ENCODE data around the gene SMCO3.

SMCO3 gene

GRCh38 chr12:14795028-14795448 is 18.9 kb downstream of the SMCO3 start:
- POLR2A ChIA-PET: interaction anchor here (0.6 kb wide), 1 partner anchor 11 kb away, joined by 3 read pairs; no protein-coding TSS in a partner anchor
- DNase-seq: no peak

GRCh38 chr12:14785568-14785967 is 28.4 kb downstream of the SMCO3 start:
- CTCF ChIA-PET: interaction anchor here (1.0 to 1.5 kb wide), 3 partner anchors 9 to 15 kb away, joined by 3 to 11 read pairs (median 3); no protein-coding TSS in a partner anchor
- H3K36me3 ChIP-seq (ENCODE audit: control insufficient read depth in 4 of 4, insufficient read depth in 4 of 4, low read length in 3 of 4): peaks cover 22 to 55% (median 41%) of the 10 kb centered on the region in 4 experiments

More at GRCh38 chr12:14795028-14795448, 18.9 kb downstream of the SMCO3 start:
- no peak overlapping the region for H3K4me3 ChIP-seq (ENCODE audit: control insufficient read depth in 1 of 7, extremely low read depth in 1 of 7, insufficient read depth in 4 of 7, low read depth in 2 of 7, low read length in 6 of 7)
- H3K36me3 ChIP-seq (ENCODE audit: control insufficient read depth in 4 of 4, insufficient read depth in 4 of 4, low read length in 3 of 4): peaks cover 21 to 90% (median 53%) of the 10 kb centered on the region in 4 experiments
- WGBS (ENCODE audit: insufficient coverage): 95% methylated on average over 4 of the region's 4 CpGs
- CTCF ChIA-PET: interaction anchor here (1.2 kb wide), 1 partner anchor 21 kb away, joined by 3 read pairs; a partner anchor contains a TSS
- no peaks in the 10 kb centered on the region for H3K4me1 ChIP-seq (ENCODE audit: control extremely low read depth in 1 of 4, control insufficient read depth in 4 of 4, insufficient read depth in 4 of 4, low read length in 3 of 4)
- H3K27ac ChIP-seq (ENCODE audit: insufficient read depth in 1 of 2, low read depth in 1 of 2, low read length in 2 of 2, poor library complexity in 1 of 2, severe bottlenecking in 2 of 2): no peak overlapping the region
- H3K27me3 ChIP-seq (replicated peaks in 2 of 5; ENCODE audit: control insufficient read depth in 4 of 5, insufficient read depth in 5 of 5, low read length in 4 of 5): no peaks in the 10 kb centered on the region
- H3K9me3 ChIP-seq (ENCODE audit: control extremely low read depth in 1 of 5, control insufficient read depth in 4 of 5, insufficient read depth in 2 of 5, low read depth in 1 of 5, low read length in 4 of 5): no peaks in the 10 kb centered on the region

GRCh38 chr12:14784471-14784870 is 29.5 kb downstream of the SMCO3 start:
- Histone ChIP-seq H3K4me3 (ENCODE audit: control insufficient read depth in 1 of 7, extremely low read depth in 1 of 7, insufficient read depth in 4 of 7, low read depth in 2 of 7, low read length in 6 of 7) (no peak overlapping the region), H3K36me3 (ENCODE audit: control insufficient read depth in 4 of 4, insufficient read depth in 4 of 4, low read length in 3 of 4) (peaks cover 19 to 44% (median 32%) of the 10 kb centered on the region in 4 experiments), H3K27me3 (replicated peaks in 2 of 5; ENCODE audit: control insufficient read depth in 4 of 5, insufficient read depth in 5 of 5, low read length in 4 of 5) (no peaks in the 10 kb centered on the region), H3K4me1 (ENCODE audit: control extremely low read depth in 1 of 4, control insufficient read depth in 4 of 4, insufficient read depth in 4 of 4, low read length in 3 of 4) (peaks cover 0 to 5% (median 0%) of the 10 kb centered on the region in 4 experiments), H3K9me3 (ENCODE audit: control extremely low read depth in 1 of 5, control insufficient read depth in 4 of 5, insufficient read depth in 2 of 5, low read depth in 1 of 5, low read length in 4 of 5) (no peaks in the 10 kb centered on the region), H3K27ac (ENCODE audit: insufficient read depth in 1 of 2, low read depth in 1 of 2, low read length in 2 of 2, poor library complexity in 1 of 2, severe bottlenecking in 2 of 2) (no peak overlapping the region)
- ChIA-PET CTCF (interaction anchor here (1.2 to 2.4 kb wide), 6 partner anchors 8 to 18 kb away, joined by 3 to 11 read pairs (median 6); a partner anchor contains a TSS), POLR2A (interaction anchor here (0.7 to 1.4 kb wide), 4 partner anchors 10 to 99 kb away, joined by 3 read pairs; a partner anchor contains a TSS)
- WGBS (ENCODE audit: insufficient coverage): no CpG with 5 or more reads among the region's 2 CpGs
- no peak for DNase-seq

More at GRCh38 chr12:14785568-14785967, 28.4 kb downstream of the SMCO3 start:
- peaks cover 0 to 4% (median 0%) of the 10 kb centered on the region in 4 experiments for H3K4me1 ChIP-seq (ENCODE audit: control extremely low read depth in 1 of 4, control insufficient read depth in 4 of 4, insufficient read depth in 4 of 4, low read length in 3 of 4)
- no peaks in the 10 kb centered on the region for H3K9me3 ChIP-seq (ENCODE audit: control extremely low read depth in 1 of 5, control insufficient read depth in 4 of 5, insufficient read depth in 2 of 5, low read depth in 1 of 5, low read length in 4 of 5)
- H3K4me3 ChIP-seq (ENCODE audit: control insufficient read depth in 1 of 7, extremely low read depth in 1 of 7, insufficient read depth in 4 of 7, low read depth in 2 of 7, low read length in 6 of 7): no peak overlapping the region
- no peak for DNase-seq
- POLR2A ChIA-PET: no interaction called here
- H3K27ac ChIP-seq (ENCODE audit: insufficient read depth in 1 of 2, low read depth in 1 of 2, low read length in 2 of 2, poor library complexity in 1 of 2, severe bottlenecking in 2 of 2): no peak overlapping the region
- H3K27me3 ChIP-seq (replicated peaks in 2 of 5; ENCODE audit: control insufficient read depth in 4 of 5, insufficient read depth in 5 of 5, low read length in 4 of 5): no peaks in the 10 kb centered on the region
- WGBS (ENCODE audit: insufficient coverage): no CpG with 5 or more reads among the region's 3 CpGs

- Histone ChIP-seq H3K4me1 (ENCODE audit: control extremely low read depth in 1 of 4, control insufficient read depth in 4 of 4, insufficient read depth in 4 of 4, low read length in 3 of 4) (peaks cover 0 to 5% (median 0%) of the 10 kb centered on the region in 4 experiments), H3K27me3 (replicated peaks in 2 of 5; ENCODE audit: control insufficient read depth in 4 of 5, insufficient read depth in 5 of 5, low read length in 4 of 5) (no peaks in the 10 kb centered on the region), H3K9me3 (ENCODE audit: control extremely low read depth in 1 of 5, control insufficient read depth in 4 of 5, insufficient read depth in 2 of 5, low read depth in 1 of 5, low read length in 4 of 5) (no peaks in the 10 kb centered on the region), H3K4me3 (ENCODE audit: control insufficient read depth in 1 of 7, extremely low read depth in 1 of 7, insufficient read depth in 4 of 7, low read depth in 2 of 7, low read length in 6 of 7) (no peak overlapping the region), H3K27ac (ENCODE audit: insufficient read depth in 1 of 2, low read depth in 1 of 2, low read length in 2 of 2, poor library complexity in 1 of 2, severe bottlenecking in 2 of 2) (no peak overlapping the region), H3K36me3 (ENCODE audit: control insufficient read depth in 4 of 4, insufficient read depth in 4 of 4, low read length in 3 of 4) (peaks cover 9 to 30% (median 21%) of the 10 kb centered on the region in 4 experiments)
- POLR2A ChIA-PET: no interaction called here
- peak in 1 of 3 donors; percentile 9 for DNase-seq
- CTCF ChIA-PET: interaction anchor here (1.3 to 2.4 kb wide), 2 partner anchors 10 to 12 kb away, joined by 3 to 11 read pairs; a partner anchor contains a TSS
Measured at GRCh38 chr12:14782756-14783155, 31.2 kb downstream of the SMCO3 start.

GRCh38 chr12:14781563-14781962 is 32.4 kb downstream of the SMCO3 start:
- WGBS (ENCODE audit: insufficient coverage): 100% methylated on average over 2 of the region's 2 CpGs
- H3K9me3 ChIP-seq (ENCODE audit: control extremely low read depth in 1 of 5, control insufficient read depth in 4 of 5, insufficient read depth in 2 of 5, low read depth in 1 of 5, low read length in 4 of 5): no peaks in the 10 kb centered on the region
- no peaks in the 10 kb centered on the region for H3K27me3 ChIP-seq (replicated peaks in 2 of 5; ENCODE audit: control insufficient read depth in 4 of 5, insufficient read depth in 5 of 5, low read length in 4 of 5)
- H3K4me1 ChIP-seq (ENCODE audit: control extremely low read depth in 1 of 4, control insufficient read depth in 4 of 4, insufficient read depth in 4 of 4, low read length in 3 of 4): peaks cover 0 to 5% (median 0%) of the 10 kb centered on the region in 4 experiments
- CTCF ChIA-PET: interaction anchor here (0.9 to 2.1 kb wide), 5 partner anchors 11 to 140 kb away, joined by 3 to 6 read pairs (median 3); partner anchors contain the start of genes C12orf60 and WBP11
- no peak overlapping the region for H3K27ac ChIP-seq (ENCODE audit: insufficient read depth in 1 of 2, low read depth in 1 of 2, low read length in 2 of 2, poor library complexity in 1 of 2, severe bottlenecking in 2 of 2)
- POLR2A ChIA-PET: interaction anchor here (0.6 kb wide), 2 partner anchors 11 to 182 kb away, joined by 3 to 4 read pairs; a partner anchor contains a TSS
- no peak for DNase-seq
- peaks cover 2 to 18% (median 13%) of the 10 kb centered on the region in 4 experiments for H3K36me3 ChIP-seq (ENCODE audit: control insufficient read depth in 4 of 4, insufficient read depth in 4 of 4, low read length in 3 of 4)
- H3K4me3 ChIP-seq (ENCODE audit: control insufficient read depth in 1 of 7, extremely low read depth in 1 of 7, insufficient read depth in 4 of 7, low read depth in 2 of 7, low read length in 6 of 7): no peak overlapping the region

- peaks cover 2 to 14% (median 10%) of the 10 kb centered on the region in 4 experiments for H3K36me3 ChIP-seq (ENCODE audit: control insufficient read depth in 4 of 4, insufficient read depth in 4 of 4, low read length in 3 of 4)
- H3K9me3 ChIP-seq (ENCODE audit: control extremely low read depth in 1 of 5, control insufficient read depth in 4 of 5, insufficient read depth in 2 of 5, low read depth in 1 of 5, low read length in 4 of 5): no peaks in the 10 kb centered on the region
- 93% methylated on average over 2 of the region's 3 CpGs for WGBS (ENCODE audit: insufficient coverage)
- no peak overlapping the region for H3K4me3 ChIP-seq (ENCODE audit: control insufficient read depth in 1 of 7, extremely low read depth in 1 of 7, insufficient read depth in 4 of 7, low read depth in 2 of 7, low read length in 6 of 7)
- peaks cover under 1 to 8% (median 4%) of the 10 kb centered on the region in 4 experiments for H3K4me1 ChIP-seq (ENCODE audit: control extremely low read depth in 1 of 4, control insufficient read depth in 4 of 4, insufficient read depth in 4 of 4, low read length in 3 of 4)
- CTCF ChIA-PET: interaction anchor here (0.9 to 2.1 kb wide), 4 partner anchors 11 to 29 kb away, joined by 3 to 6 read pairs (median 3); partner anchors contain the start of genes C12orf60 and WBP11
- POLR2A ChIA-PET: no interaction called here
- no peaks in the 10 kb centered on the region for H3K27me3 ChIP-seq (replicated peaks in 2 of 5; ENCODE audit: control insufficient read depth in 4 of 5, insufficient read depth in 5 of 5, low read length in 4 of 5)
- DNase-seq: no peak
- no peak overlapping the region for H3K27ac ChIP-seq (ENCODE audit: insufficient read depth in 1 of 2, low read depth in 1 of 2, low read length in 2 of 2, poor library complexity in 1 of 2, severe bottlenecking in 2 of 2)
Measured at GRCh38 chr12:14780859-14781258, 33.1 kb downstream of the SMCO3 start.

- no peak overlapping the region for H3K4me3 ChIP-seq (ENCODE audit: control insufficient read depth in 1 of 7, extremely low read depth in 1 of 7, insufficient read depth in 4 of 7, low read depth in 2 of 7, low read length in 6 of 7)
- H3K27ac ChIP-seq (ENCODE audit: insufficient read depth in 1 of 2, low read depth in 1 of 2, low read length in 2 of 2, poor library complexity in 1 of 2, severe bottlenecking in 2 of 2): no peak overlapping the region
- 100% methylated on average over 1 of the region's 2 CpGs for WGBS (ENCODE audit: insufficient coverage)
- H3K36me3 ChIP-seq (ENCODE audit: control insufficient read depth in 4 of 4, insufficient read depth in 4 of 4, low read length in 3 of 4): peaks cover 0 to 8% (median 4%) of the 10 kb centered on the region in 4 experiments
- peaks cover 6 to 18% (median 13%) of the 10 kb centered on the region in 4 experiments for H3K4me1 ChIP-seq (ENCODE audit: control extremely low read depth in 1 of 4, control insufficient read depth in 4 of 4, insufficient read depth in 4 of 4, low read length in 3 of 4)
- H3K9me3 ChIP-seq (ENCODE audit: control extremely low read depth in 1 of 5, control insufficient read depth in 4 of 5, insufficient read depth in 2 of 5, low read depth in 1 of 5, low read length in 4 of 5): no peaks in the 10 kb centered on the region
- no peak for DNase-seq
- ChIA-PET POLR2A (no interaction called here), CTCF (interaction anchor here (1.0 to 2.1 kb wide), 3 partner anchors 12 to 23 kb away, joined by 3 to 6 read pairs (median 3); partner anchors contain the start of genes C12orf60 and WBP11)
- H3K27me3 ChIP-seq (replicated peaks in 2 of 5; ENCODE audit: control insufficient read depth in 4 of 5, insufficient read depth in 5 of 5, low read length in 4 of 5): no peaks in the 10 kb centered on the region
Measured at GRCh38 chr12:14779834-14780233, 34.1 kb downstream of the SMCO3 start.
